Activated CD8-positive, alpha-beta T cell treated with anti-CD3 and anti-CD28 coated beads for 36 hours (primary cell): ENCODE data around the gene MORC3. TPM values are rescaled to one million over a fixed set of nuclear protein-coding genes. Genes with fewer than 3 reads are reported as not detected.
"Not testable (repeated sequence)": the region's sequence is repeated elsewhere in the genome, so short reads cannot be mapped to it uniquely, and the experiment has no call there.

Source experiments
- ATAC-seq: fragments of 200-7000 bp; cut with Tn5 transposase; one replicate; pipeline ENCODE4 v1.10.0; 2021; ENCODE audit warnings: mild to moderate bottlenecking, moderate library complexity
- CTCF ChIA-PET: fragments of 350-600 bp; sonication (Branson Sonifier 250); formaldehyde crosslinking; loops from one replicate; lab custom pipeline; 2021; ENCODE audit warnings: antibody characterized with exemption; lab: Charles Lee
- POLR2A ChIA-PET: fragments of 350-600 bp; sonication (Branson Sonifier 250); formaldehyde crosslinking; loops from one replicate; lab custom pipeline; 2021; ENCODE audit warnings: antibody characterized with exemption; lab: Charles Lee
- DNase-seq: peaks from one replicate; pipeline ENCODE4 v3.0.0-alpha.2; 2020
- H3K27ac Mint-ChIP-seq: one replicate; pipeline ENCODE4 v1.8.0; 2021; ENCODE audit warnings: mild to moderate bottlenecking, mixed read lengths
- H3K27me3 Mint-ChIP-seq: one replicate; pipeline ENCODE4 v1.8.0; 2021; ENCODE audit warnings: mixed read lengths
- H3K36me3 Mint-ChIP-seq: one replicate; pipeline ENCODE4 v1.8.0; 2021; ENCODE audit warnings: low read depth, mixed read lengths
- H3K4me1 Mint-ChIP-seq: one replicate; pipeline ENCODE4 v1.8.0; 2021; ENCODE audit warnings: low read depth, mixed read lengths
- H3K4me3 Mint-ChIP-seq: one replicate; pipeline ENCODE4 v1.8.0; 2021; ENCODE audit warnings: mild to moderate bottlenecking, moderate library complexity, mixed read lengths
- H3K9me3 Mint-ChIP-seq: one replicate; pipeline ENCODE4 v1.8.0; 2021; ENCODE audit warnings: mixed read lengths
- CTCF ChIP-seq: fragments of 200-600 bp; IDR thresholded peaks from one replicate; pipeline ENCODE4 v1.8.0; 2022; ENCODE audit warnings: antibody characterized with exemption, mild to moderate bottlenecking
- intact Hi-C: fragments of 100-400 bp; cut with micrococcal nuclease; formaldehyde crosslinking; loops from one replicate; pipeline ENCODE4 v1.10.0; 2022
- total RNA-seq, 2 experiments: library from RNA; stranded (reverse); gene quantifications; one replicate each; pipeline ENCODE4 v1.2.3, GENCODE V29; 2021

Gene MORC3
- total RNA-seq, 2 experiments from 2014 or later: 20.4 to 20.7 TPM

GRCh38 chr21:36395353-36396111 is 75.5 kb downstream of the MORC3 start:
- ChIA-PET POLR2A (no interaction called here), CTCF (no interaction called here)
- Mint-ChIP-seq H3K27me3 (no peaks in the 10 kb centered on the region), H3K9me3 (peaks cover 4% of the 10 kb centered on the region), H3K4me1 (no peaks in the 10 kb centered on the region), H3K27ac (no peak overlapping the region), H3K36me3 (peaks cover 58% of the 10 kb centered on the region), H3K4me3 (no peak overlapping the region)
- ATAC-seq (no peak), DNase-seq (no peak)
- no peak for TF ChIP-seq CTCF
- intact Hi-C loops: no loop called here

- POLR2A ChIA-PET: no interaction called here
- DNase-seq: no peak
- Mint-ChIP-seq H3K27me3 (no peaks in the 10 kb centered on the region), H3K9me3 (peaks cover 4% of the 10 kb centered on the region), H3K36me3 (peaks cover 59% of the 10 kb centered on the region), H3K4me3 (no peak overlapping the region), H3K27ac (no peak overlapping the region), H3K4me1 (no peaks in the 10 kb centered on the region)
- no peak for TF ChIP-seq CTCF
- intact Hi-C loops: no loop called here
- CTCF ChIA-PET: no interaction called here
- no peak for ATAC-seq
Observed at GRCh38 chr21:36396325-36396724, 76.3 kb downstream of the MORC3 start.

GRCh38 chr21:36396971-36397370 is 77.0 kb downstream of the MORC3 start:
- ATAC-seq (no peak), DNase-seq (no peak)
- ChIA-PET CTCF (no interaction called here), POLR2A (interaction anchor here (1.2 kb wide), 1 partner anchor 9 kb away, joined by 4 read pairs; no protein-coding TSS in a partner anchor)
- Mint-ChIP-seq H3K9me3 (peaks cover 2% of the 10 kb centered on the region), H3K4me1 (no peaks in the 10 kb centered on the region), H3K27me3 (no peaks in the 10 kb centered on the region), H3K4me3 (no peak overlapping the region), H3K27ac (no peak overlapping the region), H3K36me3 (peaks cover 56% of the 10 kb centered on the region)
- intact Hi-C loops: no loop called here
- no peak for TF ChIP-seq CTCF

GRCh38 chr21:36397606-36398005 is 77.6 kb downstream of the MORC3 start:
- TF ChIP-seq CTCF: no peak
- H3K27me3 Mint-ChIP-seq: no peaks in the 10 kb centered on the region
- ChIA-PET POLR2A (interaction anchor here (1.2 kb wide), 1 partner anchor 9 kb away, joined by 4 read pairs; no protein-coding TSS in a partner anchor), CTCF (no interaction called here)
- H3K9me3 Mint-ChIP-seq: no peaks in the 10 kb centered on the region
- DNase-seq (no peak), ATAC-seq (no peak)
- peaks cover 54% of the 10 kb centered on the region for H3K36me3 Mint-ChIP-seq
- intact Hi-C loops: no loop called here
- H3K4me3 Mint-ChIP-seq: no peak overlapping the region
- H3K4me1 Mint-ChIP-seq: no peaks in the 10 kb centered on the region
- H3K27ac Mint-ChIP-seq: no peak overlapping the region

GRCh38 chr21:36399736-36400135 is 79.7 kb downstream of the MORC3 start:
- H3K4me3 Mint-ChIP-seq, intact Hi-C loops, ATAC-seq, H3K9me3 Mint-ChIP-seq, CTCF ChIA-PET, H3K4me1 Mint-ChIP-seq, H3K27me3 Mint-ChIP-seq, DNase-seq, H3K27ac Mint-ChIP-seq: not testable (repeated sequence)
- H3K36me3 Mint-ChIP-seq: peaks cover 50% of the 10 kb centered on the region
- POLR2A ChIA-PET: interaction anchor here (1.5 kb wide), 1 partner anchor 9 kb away, joined by 5 read pairs; no protein-coding TSS in a partner anchor
